Prostate gland (tissue), 2 donors: Measurements from ENCODE around the gene DNAJC2. TPM values are rescaled to one million over a fixed set of nuclear protein-coding genes. Genes with fewer than 3 reads are reported as not detected.

ENCODE experiments used
- DNase-seq: peaks from one replicate; pipeline ENCODE4 v3.0.0-alpha.2; 2019; ENCODE audit warnings: low spot score
- H3K27ac ChIP-seq, 2 donors: fragments of 200-600 bp; sonication (generic); 2 replicates each; pipeline ENCODE4 v1.5.1; 2017 to 2019
- H3K27me3 ChIP-seq: fragments of 200-600 bp; sonication (generic); replicated peaks from 2 replicates; pipeline ENCODE4 v1.5.1; 2019; ENCODE audit not compliant: insufficient read depth
- H3K36me3 ChIP-seq, 2 donors: fragments of 200-600 bp; sonication (generic); 1 replicate in 1 of 2; 2 replicates in 1 of 2; pipeline versions ENCODE4 v1.5.1 to v1.8.1; 2017 to 2019
- H3K4me1 ChIP-seq: fragments of 200-600 bp; sonication (generic); replicated peaks from 2 replicates; pipeline ENCODE4 v1.5.1; 2019
- H3K4me3 ChIP-seq, 2 donors: fragments of 200-600 bp; sonication (generic); 2 replicates each; pipeline ENCODE4 v1.5.1; 2017 to 2019
- H3K9me3 ChIP-seq: fragments of 200-600 bp; sonication (generic); 2 replicates; pipeline ENCODE4 v1.5.1; 2017
- CTCF ChIP-seq, 4 experiments: fragments of 200-600 bp in 2 of 4; fragments of 450-650 bp in 2 of 4; sonication (generic) in 2 of 4; IDR thresholded peaks; 1 replicate in 3 of 4; 2 replicates in 1 of 4; pipeline ENCODE4 v1.5.1; 2016 to 2019; ENCODE audit warnings: antibody characterized with exemption in 4 of 4, mild to moderate bottlenecking in 2 of 4, moderate library complexity in 2 of 4
- POLR2A ChIP-seq: fragments of 450-650 bp; IDR thresholded peaks from one replicate; pipeline ENCODE4 v1.6.1; 2016; ENCODE audit warnings: antibody characterized with exemption, mild to moderate bottlenecking
- POLR2AphosphoS5 ChIP-seq: sonication (generic); formaldehyde crosslinking; IDR thresholded peaks from one replicate; pipeline ENCODE4 v1.6.1; 2017; ENCODE audit warnings: antibody characterized with exemption
- WGBS: methylation state at CpG from one replicate; pipeline ENCODE4 v1.1.5; 2018; 5-methylcytosine and 5-hydroxymethylcytosine counted together
- intact Hi-C: fragments of 100-400 bp; cut with DNase I; formaldehyde crosslinking; loops from one replicate; pipeline ENCODE4 v1.14.2; 2022
- total RNA-seq, 2 donors: library from RNA; depleted of rRNA; stranded (reverse); fragments of >200 nt; gene quantifications; one replicate each; pipeline ENCODE4 v1.1.0, GENCODE V29; 2016

The DNAJC2 gene
- total RNA-seq, 2 donors from 2014 or later: 12.3 to 17.5 TPM

- WGBS: 54% methylated on average over 1 of the region's 1 CpG
- intact Hi-C loops: no loop called here
- DNase-seq: no peak
- Histone ChIP-seq H3K9me3 (no peaks in the 10 kb centered on the region), H3K4me1 (peaks cover 4% of the 10 kb centered on the region), H3K36me3 (no peaks in the 10 kb centered on the region), H3K27ac (no peak overlapping the region), H3K4me3 (no peak overlapping the region), H3K27me3 (no peaks in the 10 kb centered on the region)
- TF ChIP-seq CTCF (IDR thresholded peaks at IDR 0.05) (no peak), POLR2AphosphoS5 (no peak), POLR2A (no peak)
These were observed 5.2 kb upstream of the DNAJC2 start for GRCh38 chr7:103349805-103350204.

- intact Hi-C loops: no loop called here
- no peak for TF ChIP-seq POLR2A
- no peak for TF ChIP-seq POLR2AphosphoS5
- no peak for TF ChIP-seq CTCF (IDR thresholded peaks at IDR 0.05)
- H3K4me3 ChIP-seq: peak overlapping the region; percentile 72 to 76
- no peaks in the 10 kb centered on the region for H3K36me3 ChIP-seq
- no peak overlapping the region for H3K27ac ChIP-seq
- no peak for DNase-seq
- peaks cover 4% of the 10 kb centered on the region for H3K4me1 ChIP-seq
- H3K27me3 ChIP-seq: no peaks in the 10 kb centered on the region
- WGBS: 40% methylated on average over 2 of the region's 2 CpGs
- H3K9me3 ChIP-seq: no peaks in the 10 kb centered on the region
These were observed 4.4 kb upstream of the DNAJC2 start for GRCh38 chr7:103348959-103349358.

GRCh38 chr7:103348452-103348851, 3.9 kb upstream of the DNAJC2 start:
- intact Hi-C loops: no loop called here
- no peak for TF ChIP-seq POLR2AphosphoS5
- no peak for TF ChIP-seq POLR2A
- no peak for TF ChIP-seq CTCF (IDR thresholded peaks at IDR 0.05)
- Histone ChIP-seq H3K4me3 (peak overlapping the region; percentile 72 to 76), H3K9me3 (no peaks in the 10 kb centered on the region), H3K27ac (no peak overlapping the region), H3K27me3 (no peaks in the 10 kb centered on the region), H3K4me1 (peaks cover 4% of the 10 kb centered on the region), H3K36me3 (no peaks in the 10 kb centered on the region)
- DNase-seq: no peak
- WGBS: 7% methylated on average over 13 of the region's 13 CpGs

GRCh38 chr7:103347507-103348267, 3.1 kb upstream of the DNAJC2 start, which contains the start of gene PSMC2:
TSS of gene PSMC2 (plus strand) at chr7:103347643. CDS start at chr7:103347712, 69 bp downstream.
- DNase-seq: peak; percentile 73
- H3K4me3 ChIP-seq: peak within 1 kb of the TSS; percentile 72 to 76
- intact Hi-C loops: no loop called here
- H3K36me3 ChIP-seq: no peaks in the 10 kb centered on the region
- H3K4me1 ChIP-seq: peaks cover 4% of the 10 kb centered on the region
- H3K9me3 ChIP-seq: no peaks in the 10 kb centered on the region
- H3K27ac ChIP-seq: peak within 1 kb of the TSS; percentile 87 to 88
- H3K27me3 ChIP-seq: no peaks in the 10 kb centered on the region
- TF ChIP-seq POLR2AphosphoS5 (peak; percentile 73), POLR2A (no peak)
- WGBS: under 1% methylated on average over 25 of the region's 25 CpGs

- WGBS: 81% methylated on average over 5 of the region's 5 CpGs
- peaks cover 4% of the 10 kb centered on the region for H3K4me1 ChIP-seq
- intact Hi-C loops: no loop called here
- TF ChIP-seq POLR2AphosphoS5 (no peak), POLR2A (no peak), CTCF (IDR thresholded peaks at IDR 0.05) (no peak)
- H3K4me3 ChIP-seq: no peak overlapping the region
- no peak overlapping the region for H3K27ac ChIP-seq
- no peaks in the 10 kb centered on the region for H3K36me3 ChIP-seq
- DNase-seq: no peak
- no peaks in the 10 kb centered on the region for H3K9me3 ChIP-seq
- H3K27me3 ChIP-seq: no peaks in the 10 kb centered on the region
These were observed 1.8 kb upstream of the DNAJC2 start for GRCh38 chr7:103346396-103346795.
